ENCODE measurements around the gene IL2RA.

IL2RA gene

DNA sequence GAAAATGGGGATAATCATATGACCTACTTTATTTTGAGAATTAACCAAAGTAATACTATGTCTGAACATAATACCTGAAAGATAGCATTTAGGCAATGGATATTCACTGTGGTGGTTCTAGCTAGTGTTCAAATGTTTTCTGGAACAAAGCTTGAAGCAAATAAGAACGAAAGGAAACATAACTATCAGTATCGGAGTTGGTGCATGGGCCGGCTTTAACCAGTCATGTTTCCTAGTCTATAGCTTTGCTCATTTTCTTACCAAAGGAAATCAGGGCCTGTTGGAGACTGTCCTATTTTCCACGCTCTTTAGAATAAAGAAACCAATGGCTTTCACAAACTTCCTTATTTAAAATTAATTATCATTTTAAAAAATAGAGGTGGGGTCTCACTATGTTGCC is 8.9 kb downstream of the IL2RA start:
- TF ChIP-seq ARNTL (CRISPR knock-in tag; IDR thresholded peaks at IDR 0.05; ENCODE audit: borderline replicate concordance, low read depth) = no peak
- no peak for TF ChIP-seq TCF4 (CRISPR knock-in tag; IDR thresholded peaks at IDR 0.05; ENCODE audit: borderline replicate concordance)
- no peak for TF ChIP-seq RARB (CRISPR knock-in tag; IDR thresholded peaks at IDR 0.05)
- TF ChIP-seq, protein P1, sequence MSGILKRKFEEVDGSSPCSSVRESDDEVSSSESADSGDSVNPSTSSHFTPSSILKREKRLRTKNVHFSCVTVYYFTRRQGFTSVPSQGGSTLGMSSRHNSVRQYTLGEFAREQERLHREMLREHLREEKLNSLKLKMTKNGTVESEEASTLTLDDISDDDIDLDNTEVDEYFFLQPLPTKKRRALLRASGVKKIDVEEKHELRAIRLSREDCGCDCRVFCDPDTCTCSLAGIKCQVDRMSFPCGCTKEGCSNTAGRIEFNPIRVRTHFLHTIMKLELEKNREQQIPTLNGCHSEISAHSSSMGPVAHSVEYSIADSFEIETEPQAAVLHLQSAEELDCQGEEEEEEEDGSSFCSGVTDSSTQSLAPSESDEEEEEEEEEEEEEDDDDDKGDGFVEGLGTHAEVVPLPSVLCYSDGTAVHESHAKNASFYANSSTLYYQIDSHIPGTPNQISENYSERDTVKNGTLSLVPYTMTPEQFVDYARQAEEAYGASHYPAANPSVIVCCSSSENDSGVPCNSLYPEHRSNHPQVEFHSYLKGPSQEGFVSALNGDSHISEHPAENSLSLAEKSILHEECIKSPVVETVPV (CRISPR knock-in tag; IDR thresholded peaks at IDR 0.05) = no peak
- no peak for TF ChIP-seq ISL1 (CRISPR knock-in tag; IDR thresholded peaks at IDR 0.05)
- TF ChIP-seq PPARA (CRISPR knock-in tag; IDR thresholded peaks at IDR 0.05; ENCODE audit: borderline replicate concordance) = no peak
- TF ChIP-seq, protein P2, sequence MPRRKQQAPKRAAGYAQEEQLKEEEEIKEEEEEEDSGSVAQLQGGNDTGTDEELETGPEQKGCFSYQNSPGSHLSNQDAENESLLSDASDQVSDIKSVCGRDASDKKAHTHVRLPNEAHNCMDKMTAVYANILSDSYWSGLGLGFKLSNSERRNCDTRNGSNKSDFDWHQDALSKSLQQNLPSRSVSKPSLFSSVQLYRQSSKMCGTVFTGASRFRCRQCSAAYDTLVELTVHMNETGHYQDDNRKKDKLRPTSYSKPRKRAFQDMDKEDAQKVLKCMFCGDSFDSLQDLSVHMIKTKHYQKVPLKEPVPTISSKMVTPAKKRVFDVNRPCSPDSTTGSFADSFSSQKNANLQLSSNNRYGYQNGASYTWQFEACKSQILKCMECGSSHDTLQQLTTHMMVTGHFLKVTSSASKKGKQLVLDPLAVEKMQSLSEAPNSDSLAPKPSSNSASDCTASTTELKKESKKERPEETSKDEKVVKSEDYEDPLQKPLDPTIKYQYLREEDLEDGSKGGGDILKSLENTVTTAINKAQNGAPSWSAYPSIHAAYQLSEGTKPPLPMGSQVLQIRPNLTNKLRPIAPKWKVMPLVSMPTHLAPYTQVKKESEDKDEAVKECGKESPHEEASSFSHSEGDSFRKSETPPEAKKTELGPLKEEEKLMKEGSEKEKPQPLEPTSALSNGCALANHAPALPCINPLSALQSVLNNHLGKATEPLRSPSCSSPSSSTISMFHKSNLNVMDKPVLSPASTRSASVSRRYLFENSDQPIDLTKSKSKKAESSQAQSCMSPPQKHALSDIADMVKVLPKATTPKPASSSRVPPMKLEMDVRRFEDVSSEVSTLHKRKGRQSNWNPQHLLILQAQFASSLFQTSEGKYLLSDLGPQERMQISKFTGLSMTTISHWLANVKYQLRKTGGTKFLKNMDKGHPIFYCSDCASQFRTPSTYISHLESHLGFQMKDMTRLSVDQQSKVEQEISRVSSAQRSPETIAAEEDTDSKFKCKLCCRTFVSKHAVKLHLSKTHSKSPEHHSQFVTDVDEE (CRISPR knock-in tag; IDR thresholded peaks at IDR 0.05) = no peak
- no peak for TF ChIP-seq ESRRG (CRISPR knock-in tag; IDR thresholded peaks at IDR 0.05)
- TF ChIP-seq, protein P3, sequence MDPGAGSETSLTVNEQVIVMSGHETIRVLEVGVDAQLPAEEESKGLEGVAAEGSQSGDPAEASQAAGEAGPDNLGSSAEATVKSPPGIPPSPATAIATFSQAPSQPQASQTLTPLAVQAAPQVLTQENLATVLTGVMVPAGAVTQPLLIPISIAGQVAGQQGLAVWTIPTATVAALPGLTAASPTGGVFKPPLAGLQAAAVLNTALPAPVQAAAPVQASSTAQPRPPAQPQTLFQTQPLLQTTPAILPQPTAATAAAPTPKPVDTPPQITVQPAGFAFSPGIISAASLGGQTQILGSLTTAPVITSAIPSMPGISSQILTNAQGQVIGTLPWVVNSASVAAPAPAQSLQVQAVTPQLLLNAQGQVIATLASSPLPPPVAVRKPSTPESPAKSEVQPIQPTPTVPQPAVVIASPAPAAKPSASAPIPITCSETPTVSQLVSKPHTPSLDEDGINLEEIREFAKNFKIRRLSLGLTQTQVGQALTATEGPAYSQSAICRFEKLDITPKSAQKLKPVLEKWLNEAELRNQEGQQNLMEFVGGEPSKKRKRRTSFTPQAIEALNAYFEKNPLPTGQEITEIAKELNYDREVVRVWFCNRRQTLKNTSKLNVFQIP (CRISPR knock-in tag; IDR thresholded peaks at IDR 0.05; ENCODE audit: borderline replicate concordance, low read depth) = no peak
- TF ChIP-seq BACH2 (CRISPR knock-in tag; IDR thresholded peaks at IDR 0.05; ENCODE audit: borderline replicate concordance) = no peak
- no peak for ATAC-seq

DNA sequence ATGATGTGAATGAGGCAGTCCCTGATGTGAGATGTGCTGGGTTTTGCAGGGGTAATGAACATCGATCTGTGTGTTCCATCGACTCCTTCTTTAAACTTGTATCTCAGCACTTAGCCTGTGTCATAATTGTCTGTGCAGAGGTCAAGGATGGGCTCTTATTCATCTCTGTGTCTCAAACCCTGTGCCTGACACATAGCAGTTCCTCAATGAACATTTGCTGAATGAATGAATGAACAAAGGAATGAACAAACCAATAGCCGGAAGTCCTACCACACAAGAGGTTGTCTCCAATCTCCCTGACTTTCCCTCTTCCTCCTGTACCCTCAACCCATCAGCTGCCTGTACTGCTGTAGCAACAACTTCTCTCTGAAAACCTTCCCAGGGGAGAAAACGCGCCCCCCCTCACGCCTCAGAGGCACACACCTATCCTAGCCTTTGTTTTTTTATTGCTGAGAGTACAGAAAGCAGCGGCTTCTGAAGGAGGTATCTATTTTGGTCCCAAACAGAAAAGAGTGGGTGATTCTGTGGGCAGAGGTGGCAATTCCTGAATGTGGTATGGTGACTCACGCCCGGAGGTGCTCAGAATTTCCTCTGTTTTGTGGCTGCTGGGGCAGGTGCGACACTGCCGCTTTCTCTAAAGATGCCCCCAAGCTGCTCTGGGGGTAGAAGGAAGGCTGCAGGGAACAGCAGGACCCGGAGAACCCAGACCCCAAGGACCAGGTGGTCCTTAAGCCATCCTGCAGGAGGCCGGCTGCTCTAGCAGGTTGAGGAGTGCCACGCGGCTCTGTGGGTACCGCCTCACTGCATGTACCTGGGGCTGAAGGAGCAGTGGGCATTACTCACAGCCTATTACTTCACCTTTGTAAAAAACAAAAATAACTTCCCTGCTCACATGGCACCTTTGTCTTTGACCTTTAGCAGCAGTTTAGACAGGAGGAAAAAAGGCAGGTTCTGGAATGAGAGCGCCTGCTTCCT is 9.6 kb downstream of the IL2RA start:
- no peak for ATAC-seq
- no peak for TF ChIP-seq ZC3H10 (CRISPR knock-in tag; IDR thresholded peaks at IDR 0.05)
- TF ChIP-seq GLIS3 (CRISPR knock-in tag; IDR thresholded peaks at IDR 0.05) = no peak
- TF ChIP-seq BACH2 (CRISPR knock-in tag; IDR thresholded peaks at IDR 0.05; ENCODE audit: borderline replicate concordance) = no peak
- TF ChIP-seq, protein P2 (CRISPR knock-in tag; IDR thresholded peaks at IDR 0.05) = no peak
- TF ChIP-seq ARNTL (CRISPR knock-in tag; IDR thresholded peaks at IDR 0.05; ENCODE audit: borderline replicate concordance, low read depth) = no peak

DNA sequence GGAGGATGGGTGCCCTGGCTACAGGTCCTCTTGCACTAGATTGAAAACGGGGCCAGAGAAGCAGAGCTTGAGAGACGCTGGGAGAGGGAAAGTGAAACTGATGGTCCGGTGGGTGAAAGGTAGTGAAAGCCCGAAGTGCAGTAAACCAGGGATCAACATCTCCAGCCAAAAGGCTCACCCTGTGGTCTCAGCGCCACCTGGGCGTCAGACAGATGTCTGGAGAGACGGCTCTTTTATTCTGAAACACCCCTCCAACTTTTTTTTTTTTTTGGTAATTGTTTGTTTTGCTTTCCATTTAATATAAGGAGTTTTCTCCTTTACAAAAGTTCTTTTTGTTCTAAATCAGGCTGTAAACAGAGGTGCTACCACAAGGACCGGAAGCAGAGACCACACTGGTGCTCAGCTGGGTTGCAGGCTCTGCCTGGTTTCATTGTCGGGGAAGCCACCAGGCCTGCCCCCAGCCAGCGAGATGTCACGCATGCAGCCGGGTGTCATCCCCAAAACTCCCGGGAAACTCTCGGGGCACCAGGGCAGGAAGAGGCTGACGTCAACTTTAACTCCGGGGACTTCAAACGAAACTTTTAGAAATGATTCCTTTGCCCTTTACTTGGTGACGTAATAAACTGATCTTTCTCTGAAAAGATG is 11.2 kb downstream of the IL2RA start:
- ATAC-seq = peak; percentile 82

More for the DNA sequence above, 11.2 kb downstream of the IL2RA start:
- no peak for TF ChIP-seq ZC3H10 (CRISPR knock-in tag; IDR thresholded peaks at IDR 0.05)
- TF ChIP-seq TOX (CRISPR knock-in tag; IDR thresholded peaks at IDR 0.05; ENCODE audit: borderline replicate concordance) = no peak
- no peak for TF ChIP-seq ZNF565 (CRISPR knock-in tag; conservative IDR thresholded peaks at IDR 0.05; ENCODE audit: low read depth)
- no peak for TF ChIP-seq OSR1 (CRISPR knock-in tag; IDR thresholded peaks at IDR 0.05)
- no peak for TF ChIP-seq ZFP3 (CRISPR knock-in tag; IDR thresholded peaks at IDR 0.05)
- TF ChIP-seq BACH2 (CRISPR knock-in tag; IDR thresholded peaks at IDR 0.05; ENCODE audit: borderline replicate concordance) = no peak
- TF ChIP-seq TCF4 (CRISPR knock-in tag; IDR thresholded peaks at IDR 0.05; ENCODE audit: borderline replicate concordance) = no peak
- TF ChIP-seq, protein P3 (CRISPR knock-in tag; IDR thresholded peaks at IDR 0.05; ENCODE audit: borderline replicate concordance, low read depth) = no peak
- TF ChIP-seq ZFP30 (CRISPR knock-in tag; IDR thresholded peaks at IDR 0.05) = no peak
- TF ChIP-seq CSDC2 (CRISPR knock-in tag; IDR thresholded peaks at IDR 0.05) = no peak
- TF ChIP-seq SNAI2 (CRISPR knock-in tag; IDR thresholded peaks at IDR 0.05) = no peak
- no peak for TF ChIP-seq RARB (CRISPR knock-in tag; IDR thresholded peaks at IDR 0.05)
- TF ChIP-seq, protein P4, sequence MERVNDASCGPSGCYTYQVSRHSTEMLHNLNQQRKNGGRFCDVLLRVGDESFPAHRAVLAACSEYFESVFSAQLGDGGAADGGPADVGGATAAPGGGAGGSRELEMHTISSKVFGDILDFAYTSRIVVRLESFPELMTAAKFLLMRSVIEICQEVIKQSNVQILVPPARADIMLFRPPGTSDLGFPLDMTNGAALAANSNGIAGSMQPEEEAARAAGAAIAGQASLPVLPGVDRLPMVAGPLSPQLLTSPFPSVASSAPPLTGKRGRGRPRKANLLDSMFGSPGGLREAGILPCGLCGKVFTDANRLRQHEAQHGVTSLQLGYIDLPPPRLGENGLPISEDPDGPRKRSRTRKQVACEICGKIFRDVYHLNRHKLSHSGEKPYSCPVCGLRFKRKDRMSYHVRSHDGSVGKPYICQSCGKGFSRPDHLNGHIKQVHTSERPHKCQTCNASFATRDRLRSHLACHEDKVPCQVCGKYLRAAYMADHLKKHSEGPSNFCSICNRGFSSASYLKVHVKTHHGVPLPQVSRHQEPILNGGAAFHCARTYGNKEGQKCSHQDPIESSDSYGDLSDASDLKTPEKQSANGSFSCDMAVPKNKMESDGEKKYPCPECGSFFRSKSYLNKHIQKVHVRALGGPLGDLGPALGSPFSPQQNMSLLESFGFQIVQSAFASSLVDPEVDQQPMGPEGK (CRISPR knock-in tag; IDR thresholded peaks at IDR 0.05; ENCODE audit: borderline replicate concordance) = no peak
- no peak for TF ChIP-seq ESRRG (CRISPR knock-in tag; IDR thresholded peaks at IDR 0.05)

Data from SK-N-SH treated with all-trans-retinoic acid at 6 μM for 48 hours (cell line).